Common myeloid progenitor, CD34-positive (primary cell): ENCODE results near the gene DCLK3. TPM values are rescaled to one million over a fixed set of nuclear protein-coding genes. Genes with fewer than 3 reads are reported as not detected.

Source experiments
- CTCF ChIA-PET: fragments of 350-600 bp; sonication (Branson Sonifier 250); formaldehyde crosslinking; loops from one replicate; lab custom pipeline; 2021; ENCODE audit warnings: antibody characterized with exemption; lab: Charles Lee
- POLR2A ChIA-PET: fragments of 350-600 bp; sonication (Branson Sonifier 250); formaldehyde crosslinking; loops from one replicate; lab custom pipeline; 2021; ENCODE audit warnings: antibody characterized with exemption; lab: Charles Lee
- DNase-seq, 3 donors: peaks; one replicate each; pipeline versions ENCODE4 v3.0.0 to v3.0.0-alpha.2; 2013
- H3K27ac ChIP-seq, 2 experiments: 1 replicate in 1 of 2; 2 replicates in 1 of 2; pipeline ENCODE4 v1.7.0; 2013; ENCODE audit warnings: inconsistent platforms in 2 of 2, low read length in 2 of 2, mild to moderate bottlenecking in 2 of 2, low read depth in 1 of 2, moderate library complexity in 1 of 2; ENCODE audit not compliant: severe bottlenecking in 2 of 2, insufficient read depth in 1 of 2, poor library complexity in 1 of 2
- H3K27me3 ChIP-seq, 5 experiments: replicated peaks in 2 of 5; 1 replicate in 3 of 5; 2 replicates in 2 of 5; pipeline versions ENCODE4 v1.6.1 to v1.7.0; 2013; ENCODE audit warnings: low read length in 4 of 5, mild to moderate bottlenecking in 2 of 5, moderate library complexity in 2 of 5, inconsistent platforms in 1 of 5; ENCODE audit not compliant: insufficient read depth in 5 of 5, control insufficient read depth in 4 of 5
- H3K36me3 ChIP-seq, 4 experiments: 1 replicate in 2 of 4; 2 replicates in 2 of 4; pipeline versions ENCODE4 v1.6.1 to v1.7.0; 2013; ENCODE audit warnings: low read length in 3 of 4, control low read depth in 1 of 4, mild to moderate bottlenecking in 1 of 4; ENCODE audit not compliant: control insufficient read depth in 4 of 4, insufficient read depth in 4 of 4
- H3K4me1 ChIP-seq, 4 experiments: 1 replicate in 3 of 4; 2 replicates in 1 of 4; pipeline versions ENCODE4 v1.6.1 to v1.7.1; 2013; ENCODE audit warnings: low read length in 3 of 4, mild to moderate bottlenecking in 3 of 4, control low read depth in 1 of 4, inconsistent platforms in 1 of 4, moderate library complexity in 1 of 4; ENCODE audit not compliant: control insufficient read depth in 4 of 4, insufficient read depth in 4 of 4; ENCODE audit errors: control extremely low read depth in 1 of 4
- H3K4me3 ChIP-seq, 7 experiments: 1 replicate in 4 of 7; 2 replicates in 3 of 7; pipeline versions ENCODE4 v1.5.1 to v1.7.0; 2013; ENCODE audit warnings: mild to moderate bottlenecking in 7 of 7, low read length in 6 of 7, moderate library complexity in 6 of 7, inconsistent platforms in 2 of 7, low read depth in 2 of 7, control low read depth in 1 of 7; ENCODE audit not compliant: insufficient read depth in 4 of 7, control insufficient read depth in 1 of 7; ENCODE audit errors: extremely low read depth in 1 of 7
- H3K9me3 ChIP-seq, 5 experiments: 1 replicate in 4 of 5; 2 replicates in 1 of 5; pipeline versions ENCODE4 v1.6.1 to v1.7.1; 2013; ENCODE audit warnings: low read length in 4 of 5, mild to moderate bottlenecking in 2 of 5, inconsistent platforms in 1 of 5, low read depth in 1 of 5, moderate library complexity in 1 of 5; ENCODE audit not compliant: control insufficient read depth in 4 of 5, insufficient read depth in 2 of 5; ENCODE audit errors: control extremely low read depth in 1 of 5
- WGBS: methylation state at CpG from one replicate; pipeline ENCODE4 v1.1.5; 2013; ENCODE audit not compliant: insufficient coverage; 5-methylcytosine and 5-hydroxymethylcytosine counted together
- polyA plus RNA-seq: library from polyadenylated mRNA; unstranded; fragments of 120-200 nt; gene quantifications from one replicate; pipeline ENCODE4 v1.2.1, GENCODE V29; 2013

Gene DCLK3, protein sequence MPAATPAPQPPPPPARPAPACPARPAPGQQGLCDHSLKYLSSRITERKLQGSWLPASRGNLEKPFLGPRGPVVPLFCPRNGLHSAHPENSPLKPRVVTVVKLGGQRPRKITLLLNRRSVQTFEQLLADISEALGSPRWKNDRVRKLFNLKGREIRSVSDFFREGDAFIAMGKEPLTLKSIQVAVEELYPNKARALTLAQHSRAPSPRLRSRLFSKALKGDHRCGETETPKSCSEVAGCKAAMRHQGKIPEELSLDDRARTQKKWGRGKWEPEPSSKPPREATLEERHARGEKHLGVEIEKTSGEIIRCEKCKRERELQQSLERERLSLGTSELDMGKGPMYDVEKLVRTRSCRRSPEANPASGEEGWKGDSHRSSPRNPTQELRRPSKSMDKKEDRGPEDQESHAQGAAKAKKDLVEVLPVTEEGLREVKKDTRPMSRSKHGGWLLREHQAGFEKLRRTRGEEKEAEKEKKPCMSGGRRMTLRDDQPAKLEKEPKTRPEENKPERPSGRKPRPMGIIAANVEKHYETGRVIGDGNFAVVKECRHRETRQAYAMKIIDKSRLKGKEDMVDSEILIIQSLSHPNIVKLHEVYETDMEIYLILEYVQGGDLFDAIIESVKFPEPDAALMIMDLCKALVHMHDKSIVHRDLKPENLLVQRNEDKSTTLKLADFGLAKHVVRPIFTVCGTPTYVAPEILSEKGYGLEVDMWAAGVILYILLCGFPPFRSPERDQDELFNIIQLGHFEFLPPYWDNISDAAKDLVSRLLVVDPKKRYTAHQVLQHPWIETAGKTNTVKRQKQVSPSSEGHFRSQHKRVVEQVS
- not detected for polyA plus RNA-seq

DNA sequence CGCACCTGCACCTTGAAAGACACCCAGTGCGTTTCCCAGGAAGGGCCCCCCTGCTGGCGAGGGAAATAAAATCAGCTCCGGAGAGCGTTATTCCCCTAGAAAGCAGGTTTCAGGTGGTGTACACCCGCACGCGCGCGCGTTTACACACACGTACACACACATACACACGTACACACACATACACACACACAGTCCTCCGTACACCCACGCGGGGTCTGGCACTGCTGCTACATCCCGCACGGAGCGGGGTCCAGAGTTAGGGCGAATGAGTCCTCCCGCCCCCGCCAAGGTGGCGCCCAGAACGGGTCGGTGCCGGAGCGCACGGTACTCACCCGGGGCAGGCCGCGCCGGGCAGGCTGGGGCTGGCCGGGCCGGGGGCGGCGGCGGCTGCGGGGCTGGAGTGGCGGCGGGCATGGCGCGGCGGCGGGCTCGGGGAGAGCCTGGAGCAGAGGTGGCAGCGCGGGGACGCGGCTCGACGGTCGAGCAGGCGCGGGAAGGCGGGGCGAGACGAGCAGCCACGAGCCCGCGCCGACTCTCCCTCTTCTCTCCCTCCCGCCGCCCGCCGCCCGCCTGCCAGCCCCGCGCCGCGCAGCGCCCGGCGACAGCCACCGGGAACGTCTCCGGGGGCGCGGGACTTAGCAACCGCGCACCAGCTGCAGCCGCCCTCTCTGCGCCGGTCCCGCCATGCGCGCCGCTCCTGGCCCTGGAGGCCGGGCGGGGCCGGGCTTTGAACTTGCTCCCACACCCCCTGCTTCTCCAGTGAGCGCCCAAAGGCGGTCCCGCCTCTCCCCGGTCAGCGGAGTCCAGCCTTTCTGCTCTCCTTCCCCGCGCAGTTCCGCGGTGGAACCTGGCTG lies at the start of gene DCLK3:
DCLK3 (minus strand) TSS at position 704 of the 854 bp plus-strand sequence; CDS start at position 414, 290 bp downstream.
- ChIA-PET POLR2A (no interaction called here), CTCF (interaction anchor here (1.5 kb wide), 1 partner anchor 25 kb away, joined by 4 read pairs; no protein-coding TSS in a partner anchor)
- DNase-seq: peak; percentile 9 to 60 (median 35)
- Histone ChIP-seq H3K27ac (no peak within 1 kb of the TSS), H3K4me3 (peak within 1 kb of the TSS in 6 of 7 experiments; percentile 28 to 67 (median 36)), H3K9me3 (peaks cover 0 to 4% (median 0%) of the 10 kb centered on the region in 5 experiments), H3K4me1 (peaks cover 0 to 9% (median 7%) of the 10 kb centered on the region in 4 experiments), H3K27me3 (peaks cover 14 to 67% (median 37%) of the 10 kb centered on the region in 5 experiments), H3K36me3 (no peaks in the 10 kb centered on the region)
- WGBS: 2% methylated on average over 58 of the region's 99 CpGs

DNA sequence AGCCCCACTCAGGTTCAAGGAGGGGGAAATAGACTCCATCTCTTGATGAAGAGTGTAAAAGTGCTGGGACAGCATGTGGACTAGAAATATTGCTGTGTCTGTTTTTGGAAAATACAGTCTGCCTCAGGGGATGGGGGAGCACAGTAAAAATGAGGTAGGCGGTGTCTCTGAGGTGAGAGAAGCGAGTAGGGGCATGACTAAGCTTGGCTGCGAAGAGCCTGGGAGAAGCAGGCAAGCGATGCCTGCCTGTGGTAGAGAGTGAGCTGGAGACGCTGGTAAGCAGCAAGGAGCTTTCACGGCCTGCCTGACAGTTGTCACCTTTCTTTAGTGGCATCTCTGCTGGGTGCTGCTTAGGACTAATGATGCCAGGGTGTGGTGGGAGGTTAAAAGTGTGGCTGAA lies 49.0 kb upstream of the DCLK3 start:
- Histone ChIP-seq H3K4me1 (peaks cover 0 to 2% (median 0%) of the 10 kb centered on the region in 4 experiments), H3K27ac (no peak overlapping the region), H3K27me3 (no peaks in the 10 kb centered on the region), H3K9me3 (peaks cover 0 to 2% (median 0%) of the 10 kb centered on the region in 5 experiments), H3K36me3 (no peaks in the 10 kb centered on the region), H3K4me3 (no peak overlapping the region)
- ChIA-PET POLR2A (no interaction called here), CTCF (interaction anchor here (0.5 to 0.6 kb wide), 2 partner anchors 11 to 84 kb away, joined by 3 read pairs; no protein-coding TSS in a partner anchor)
- 93% methylated on average over 6 of the region's 6 CpGs for WGBS
- DNase-seq: no peak

- no peak for DNase-seq
- WGBS: no CpG with 5 or more reads among the region's 1 CpG
- ChIA-PET CTCF (no interaction called here), POLR2A (no interaction called here)
- no peak overlapping the region for H3K4me3 ChIP-seq
- H3K27ac ChIP-seq: no peak overlapping the region
- H3K9me3 ChIP-seq: peaks cover 0 to 2% (median 0%) of the 10 kb centered on the region in 5 experiments
- H3K27me3 ChIP-seq: no peaks in the 10 kb centered on the region
- H3K4me1 ChIP-seq: peaks cover 0 to 2% (median 0%) of the 10 kb centered on the region in 4 experiments
- no peaks in the 10 kb centered on the region for H3K36me3 ChIP-seq
These were observed 47.9 kb upstream of the DCLK3 start for GRCh38 chr3:36812240-36812639.

- Histone ChIP-seq H3K9me3 (peaks cover 0 to 6% (median 2%) of the 10 kb centered on the region in 5 experiments), H3K36me3 (no peaks in the 10 kb centered on the region), H3K4me3 (no peak overlapping the region), H3K4me1 (peaks cover 0 to 2% (median 0%) of the 10 kb centered on the region in 4 experiments), H3K27ac (no peak overlapping the region), H3K27me3 (no peaks in the 10 kb centered on the region)
- ChIA-PET POLR2A (no interaction called here), CTCF (no interaction called here)
- WGBS: 100% methylated on average over 1 of the region's 2 CpGs
- no peak for DNase-seq
These were observed 47.4 kb upstream of the DCLK3 start for GRCh38 chr3:36811768-36812167.

DNA sequence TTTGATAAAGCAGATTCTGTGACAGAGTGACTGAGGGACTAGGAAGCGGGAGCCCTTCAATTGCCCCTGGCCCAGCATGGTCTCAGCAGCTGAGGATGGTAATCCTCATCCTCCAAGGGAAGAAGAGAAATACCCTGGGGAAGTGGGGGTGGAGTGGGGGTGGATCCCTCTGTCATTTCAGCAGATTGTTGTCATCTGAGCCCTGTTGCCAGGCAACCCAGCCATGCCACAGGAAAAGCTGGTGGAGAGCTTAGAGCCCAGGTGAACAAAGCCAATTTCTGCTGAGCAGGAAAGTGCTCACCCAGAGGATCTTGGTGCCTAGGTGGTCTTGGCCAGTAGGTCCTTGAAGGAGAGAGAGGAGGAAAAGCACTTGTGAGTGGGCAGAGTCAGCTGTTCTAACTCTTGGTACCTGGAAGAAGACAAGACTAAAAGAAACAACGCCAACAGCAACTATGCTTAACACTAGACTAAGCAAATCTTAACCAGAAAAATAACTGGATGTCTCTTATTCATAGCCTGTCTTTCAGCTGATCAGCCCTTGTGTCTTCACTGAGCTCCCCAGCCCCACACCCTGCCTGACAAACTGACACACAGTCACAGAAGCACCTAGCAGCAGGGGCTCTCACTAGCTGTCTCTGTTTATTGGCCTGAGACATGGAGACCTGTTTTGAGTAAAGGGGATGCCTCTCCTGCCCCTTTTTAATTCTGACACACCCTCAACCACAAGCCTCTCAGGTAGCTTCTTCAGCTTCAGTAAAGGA lies 40.1 kb upstream of the DCLK3 start:
- peaks cover 2 to 23% (median 4%) of the 10 kb centered on the region in 5 experiments for H3K9me3 ChIP-seq
- DNase-seq: peak in 2 of 3 donors; percentile 6
- WGBS: 100% methylated on average over 2 of the region's 2 CpGs
- H3K4me1 ChIP-seq: no peaks in the 10 kb centered on the region
- CTCF ChIA-PET: no interaction called here
- H3K36me3 ChIP-seq: no peaks in the 10 kb centered on the region
- POLR2A ChIA-PET: interaction anchor here (0.6 kb wide), 1 partner anchor 491 kb away, joined by 3 read pairs; no protein-coding TSS in a partner anchor
- no peak overlapping the region for H3K4me3 ChIP-seq
- no peak overlapping the region for H3K27ac ChIP-seq
- no peaks in the 10 kb centered on the region for H3K27me3 ChIP-seq
